Skeletal muscle tissue (tissue), 4 donors: Measurements from ENCODE around the gene CAMK1D. TPM values are rescaled to one million over a fixed set of nuclear protein-coding genes. Genes with fewer than 3 reads are reported as not detected.

Source experiments
- H3K27ac ChIP-seq: one replicate; pipeline ENCODE4 v1.7.0; 2013; ENCODE audit warnings: mild to moderate bottlenecking, low read depth, low read length, inconsistent platforms
- H3K27me3 ChIP-seq, 3 donors: one replicate each; pipeline ENCODE4 v1.7.0; 2013; ENCODE audit warnings: low read length in 3 of 3; ENCODE audit not compliant: control insufficient read depth in 3 of 3, insufficient read depth in 3 of 3
- H3K36me3 ChIP-seq, 3 donors: one replicate each; pipeline ENCODE4 v1.7.0; 2013; ENCODE audit warnings: low read length in 3 of 3; ENCODE audit not compliant: control insufficient read depth in 3 of 3, insufficient read depth in 3 of 3
- H3K4me1 ChIP-seq, 3 donors: one replicate each; pipeline ENCODE4 v1.7.0; 2013; ENCODE audit warnings: low read length in 3 of 3, mild to moderate bottlenecking in 3 of 3; ENCODE audit not compliant: control insufficient read depth in 3 of 3, insufficient read depth in 3 of 3
- H3K4me3 ChIP-seq, 3 donors: one replicate each; pipeline ENCODE4 v1.7.0; 2013; ENCODE audit warnings: low read length in 3 of 3
- H3K9ac ChIP-seq, 3 donors: one replicate each; pipeline ENCODE4 v1.7.0; 2013; ENCODE audit warnings: low read length in 3 of 3, mild to moderate bottlenecking in 3 of 3, moderate library complexity in 2 of 3, low read depth in 1 of 3
- H3K9me3 ChIP-seq, 3 donors: one replicate each; pipeline ENCODE4 v1.7.0; 2013; ENCODE audit warnings: low read length in 3 of 3; ENCODE audit not compliant: control insufficient read depth in 3 of 3
- total RNA-seq: library from RNA; depleted of rRNA; stranded (reverse); fragments of >200 nt; gene quantifications from one replicate; pipeline ENCODE4 v1.2.3, GENCODE V29; 2014
- donor health status: Osteomylitis.

Gene CAMK1D
- total RNA-seq, 1 donor from 2014 or later: 2.1 TPM

- Histone ChIP-seq H3K27me3 (no peaks in the 10 kb centered on the region), H3K27ac (no peak overlapping the region), H3K4me3 (peak overlapping the region in 1 of 3 donors; percentile 22), H3K4me1 (no peaks in the 10 kb centered on the region), H3K9me3 (peaks cover 0 to 5% (median 0%) of the 10 kb centered on the region in 3 donors), H3K36me3 (no peaks in the 10 kb centered on the region), H3K9ac (no peak overlapping the region)
These were observed 199.9 kb downstream of the CAMK1D start for GRCh38 chr10:12549297-12549696.

- no peak overlapping the region for H3K9ac ChIP-seq
- H3K27me3 ChIP-seq: no peaks in the 10 kb centered on the region
- no peaks in the 10 kb centered on the region for H3K36me3 ChIP-seq
- H3K27ac ChIP-seq: no peak overlapping the region
- H3K9me3 ChIP-seq: peaks cover 0 to 4% (median 0%) of the 10 kb centered on the region in 3 donors
- no peak overlapping the region for H3K4me3 ChIP-seq
- H3K4me1 ChIP-seq: no peaks in the 10 kb centered on the region
These were observed 201.6 kb downstream of the CAMK1D start for GRCh38 chr10:12550994-12551393.

GRCh38 chr10:12556039-12556438, 206.7 kb downstream of the CAMK1D start:
- Histone ChIP-seq H3K9me3 (no peaks in the 10 kb centered on the region), H3K9ac (no peak overlapping the region), H3K36me3 (no peaks in the 10 kb centered on the region)

GRCh38 chr10:12559578-12560178, 210.3 kb downstream of the CAMK1D start:
- H3K27ac ChIP-seq: no peak overlapping the region
- H3K9me3 ChIP-seq: no peaks in the 10 kb centered on the region
- H3K4me1 ChIP-seq: no peaks in the 10 kb centered on the region
- H3K36me3 ChIP-seq: no peaks in the 10 kb centered on the region
- no peak overlapping the region for H3K4me3 ChIP-seq
- no peaks in the 10 kb centered on the region for H3K27me3 ChIP-seq
- no peak overlapping the region for H3K9ac ChIP-seq

More at GRCh38 chr10:12556039-12556438, 206.7 kb downstream of the CAMK1D start:
- no peak overlapping the region for H3K27ac ChIP-seq
- no peaks in the 10 kb centered on the region for H3K4me1 ChIP-seq
- no peak overlapping the region for H3K4me3 ChIP-seq
- no peaks in the 10 kb centered on the region for H3K27me3 ChIP-seq

GRCh38 chr10:12561307-12561706, 212.0 kb downstream of the CAMK1D start:
- no peaks in the 10 kb centered on the region for H3K9me3 ChIP-seq
- H3K4me3 ChIP-seq: no peak overlapping the region
- H3K4me1 ChIP-seq: no peaks in the 10 kb centered on the region
- no peaks in the 10 kb centered on the region for H3K36me3 ChIP-seq
- no peak overlapping the region for H3K9ac ChIP-seq
- H3K27ac ChIP-seq: no peak overlapping the region
- no peaks in the 10 kb centered on the region for H3K27me3 ChIP-seq

GRCh38 chr10:12561720-12562119, 212.4 kb downstream of the CAMK1D start:
- Histone ChIP-seq H3K9me3 (no peaks in the 10 kb centered on the region), H3K27me3 (no peaks in the 10 kb centered on the region), H3K9ac (no peak overlapping the region), H3K36me3 (no peaks in the 10 kb centered on the region), H3K4me3 (no peak overlapping the region), H3K27ac (no peak overlapping the region), H3K4me1 (no peaks in the 10 kb centered on the region)

GRCh38 chr10:12563489-12563888, 214.1 kb downstream of the CAMK1D start:
- Histone ChIP-seq H3K27ac (no peak overlapping the region), H3K9me3 (no peaks in the 10 kb centered on the region), H3K27me3 (no peaks in the 10 kb centered on the region), H3K36me3 (no peaks in the 10 kb centered on the region), H3K4me3 (no peak overlapping the region), H3K9ac (no peak overlapping the region), H3K4me1 (peaks cover 0 to 4% (median 2%) of the 10 kb centered on the region in 3 donors)

- Histone ChIP-seq H3K4me1 (peaks cover 0 to 4% (median 2%) of the 10 kb centered on the region in 3 donors), H3K9me3 (no peaks in the 10 kb centered on the region), H3K27me3 (no peaks in the 10 kb centered on the region), H3K9ac (no peak overlapping the region), H3K4me3 (no peak overlapping the region), H3K27ac (no peak overlapping the region), H3K36me3 (no peaks in the 10 kb centered on the region)
These were observed 214.8 kb downstream of the CAMK1D start for GRCh38 chr10:12564173-12564572.

- Histone ChIP-seq H3K4me1 (peaks cover 0 to 4% (median 2%) of the 10 kb centered on the region in 3 donors), H3K27me3 (no peaks in the 10 kb centered on the region), H3K9me3 (no peaks in the 10 kb centered on the region), H3K27ac (peak overlapping the region; percentile 15), H3K4me3 (no peak overlapping the region), H3K9ac (peak overlapping the region in 1 of 3 donors; percentile 16), H3K36me3 (no peaks in the 10 kb centered on the region)
These were observed 217.1 kb downstream of the CAMK1D start for GRCh38 chr10:12566161-12567115.

- Histone ChIP-seq H3K9me3 (no peaks in the 10 kb centered on the region), H3K27me3 (no peaks in the 10 kb centered on the region), H3K9ac (no peak overlapping the region), H3K36me3 (no peaks in the 10 kb centered on the region), H3K4me1 (peaks cover 0 to 4% (median 2%) of the 10 kb centered on the region in 3 donors), H3K27ac (no peak overlapping the region), H3K4me3 (no peak overlapping the region)
These were observed 219.2 kb downstream of the CAMK1D start for GRCh38 chr10:12568391-12569009.
